Stimulated activated CD4-positive, alpha-beta T cell treated with anti-CD3 and anti-CD28 coated beads, Interleukin-2, amount 100 ng/mL, for 4 hours (primary cell): ENCODE data around the gene PACS1.
"Not testable (repeated sequence)": the region's sequence is repeated elsewhere in the genome, so short reads cannot be mapped to it uniquely, and the experiment has no call there.

Experiments used
- DNase-seq: peaks from one replicate; pipeline ENCODE4 v3.0.0-alpha.2; 2020; ENCODE audit warnings: low read depth

PACS1 gene

GRCh38 chr11:66277064-66277463, 207.0 kb downstream of the PACS1 start:
- not testable (repeated sequence) for DNase-seq

DNA sequence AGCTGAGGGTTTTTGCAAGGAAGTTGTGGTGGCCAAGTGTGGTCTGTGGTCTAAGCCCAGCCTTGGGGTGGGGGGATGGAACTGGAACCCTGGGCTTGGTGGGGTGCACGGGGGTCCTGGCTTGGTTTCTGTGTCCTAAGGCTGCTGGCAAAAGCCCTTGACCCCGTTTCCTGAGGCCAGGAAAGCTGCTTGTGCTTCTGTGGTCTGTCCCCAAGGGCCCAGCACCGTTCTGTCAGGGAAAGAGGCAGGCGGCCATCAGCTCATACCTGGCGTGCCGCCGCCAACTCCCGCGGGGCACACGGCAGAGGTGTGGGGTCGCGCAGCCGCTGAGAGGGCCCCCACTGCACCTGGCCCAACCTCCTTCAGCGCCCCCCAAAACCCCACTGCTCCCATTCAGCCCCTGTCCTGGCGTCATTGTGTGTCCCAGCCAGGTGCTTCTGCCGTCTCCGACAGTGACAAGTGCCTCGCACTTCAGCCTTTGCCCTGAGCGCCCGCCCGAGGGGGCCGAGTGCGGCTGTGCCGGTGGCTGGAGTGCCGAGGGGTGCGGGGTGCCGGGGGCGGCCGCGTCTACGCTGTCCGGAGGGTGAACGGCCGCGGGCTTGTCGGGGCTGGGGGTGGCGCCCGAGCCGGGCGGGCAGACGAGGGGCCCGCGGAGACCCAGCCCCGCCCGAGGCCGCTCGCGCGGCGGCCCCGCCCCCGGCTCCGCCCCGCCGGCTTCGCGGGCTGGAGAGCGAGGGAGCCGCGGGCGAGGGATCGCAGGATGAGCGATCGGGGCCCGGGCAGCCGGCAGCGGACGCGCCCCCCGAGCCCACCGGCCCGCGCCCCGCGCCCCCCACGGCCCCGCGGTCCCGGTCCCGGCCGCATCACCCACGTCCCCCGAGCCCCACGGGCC, 207.6 kb downstream of the PACS1 start, which contains the start of gene CNIH2:
TSS of gene CNIH2 (plus strand) at position 705 of the 892 bp plus-strand sequence. CDS start 282 bp downstream, outside the sequence.
- no peak for DNase-seq

- DNase-seq: no peak
These were observed 208.5 kb downstream of the PACS1 start for GRCh38 chr11:66278363-66279091.

GRCh38 chr11:66279092-66279734, 209.1 kb downstream of the PACS1 start:
- DNase-seq: no peak

DNA sequence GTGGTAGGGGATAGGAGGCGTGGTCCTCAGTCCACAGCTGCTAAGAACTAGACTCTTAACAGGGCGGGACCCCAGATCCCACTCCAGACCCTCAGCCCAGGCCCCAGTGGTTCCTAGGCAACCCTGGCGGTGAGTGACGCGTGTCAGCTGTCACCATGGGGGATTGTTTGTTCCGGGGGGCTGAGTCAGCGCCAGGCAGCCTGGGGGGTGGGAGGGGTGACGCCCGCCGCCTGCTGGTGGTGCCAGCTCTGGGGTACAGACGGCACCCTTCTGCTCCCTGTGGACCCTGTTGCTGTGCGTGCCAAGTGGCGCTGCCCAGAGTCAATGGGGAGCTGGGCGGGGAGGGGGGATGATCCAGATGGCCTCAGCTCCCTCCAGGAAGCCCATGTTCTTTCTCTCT, 210.4 kb downstream of the PACS1 start:
- DNase-seq: no peak

DNA sequence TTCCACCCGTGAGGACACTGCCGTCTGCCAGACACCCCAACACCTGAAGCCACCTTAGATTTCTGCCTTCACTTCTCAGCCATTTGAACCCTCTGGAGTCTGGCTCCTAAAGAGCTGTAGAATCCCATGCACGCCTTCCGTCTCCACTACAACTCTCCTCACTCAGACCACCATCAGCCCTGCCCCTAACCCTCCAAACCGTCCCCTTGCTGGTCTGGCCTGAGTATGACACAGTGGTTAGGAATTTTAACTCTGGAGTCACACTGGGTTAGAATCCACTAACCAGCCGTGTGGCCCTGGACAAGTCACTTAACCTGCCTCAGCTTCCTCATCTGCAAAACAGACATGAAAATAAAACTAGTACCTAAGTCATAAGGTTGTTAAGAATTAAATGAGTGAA, 210.9 kb downstream of the PACS1 start:
- no peak for DNase-seq

DNA sequence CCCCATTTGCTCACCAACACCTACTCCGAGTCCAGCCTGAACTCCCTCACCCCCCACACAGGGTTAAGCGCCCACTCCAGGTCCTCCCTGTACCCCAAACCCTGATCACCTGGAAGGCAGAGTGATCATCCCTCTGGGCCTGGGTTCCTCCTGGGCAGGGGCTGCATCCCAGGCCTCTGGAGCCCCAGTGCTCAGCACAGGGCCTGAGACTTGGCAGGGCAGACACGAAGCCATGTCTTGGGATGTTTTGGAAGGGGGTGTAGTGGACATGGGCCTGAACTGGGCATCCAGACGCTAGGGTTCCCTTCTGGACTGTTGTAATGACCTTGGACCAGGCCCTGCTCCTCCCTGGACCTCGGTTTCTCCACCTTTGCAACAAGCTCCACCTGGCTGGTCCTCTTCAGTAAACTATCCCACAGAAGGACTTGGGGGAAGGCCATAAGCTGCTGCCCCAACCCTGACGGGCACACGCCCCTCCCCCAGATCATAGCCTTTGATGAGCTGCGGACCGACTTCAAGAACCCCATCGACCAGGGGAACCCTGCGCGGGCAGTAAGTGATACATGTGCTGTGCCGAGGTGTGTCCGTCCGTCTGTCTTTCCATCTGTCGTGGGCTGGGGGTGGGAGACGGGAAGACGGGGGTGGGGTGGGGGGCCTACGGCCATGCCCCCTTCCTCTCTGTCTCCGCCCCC, 211.8 kb downstream of the PACS1 start:
- DNase-seq: no peak

DNA sequence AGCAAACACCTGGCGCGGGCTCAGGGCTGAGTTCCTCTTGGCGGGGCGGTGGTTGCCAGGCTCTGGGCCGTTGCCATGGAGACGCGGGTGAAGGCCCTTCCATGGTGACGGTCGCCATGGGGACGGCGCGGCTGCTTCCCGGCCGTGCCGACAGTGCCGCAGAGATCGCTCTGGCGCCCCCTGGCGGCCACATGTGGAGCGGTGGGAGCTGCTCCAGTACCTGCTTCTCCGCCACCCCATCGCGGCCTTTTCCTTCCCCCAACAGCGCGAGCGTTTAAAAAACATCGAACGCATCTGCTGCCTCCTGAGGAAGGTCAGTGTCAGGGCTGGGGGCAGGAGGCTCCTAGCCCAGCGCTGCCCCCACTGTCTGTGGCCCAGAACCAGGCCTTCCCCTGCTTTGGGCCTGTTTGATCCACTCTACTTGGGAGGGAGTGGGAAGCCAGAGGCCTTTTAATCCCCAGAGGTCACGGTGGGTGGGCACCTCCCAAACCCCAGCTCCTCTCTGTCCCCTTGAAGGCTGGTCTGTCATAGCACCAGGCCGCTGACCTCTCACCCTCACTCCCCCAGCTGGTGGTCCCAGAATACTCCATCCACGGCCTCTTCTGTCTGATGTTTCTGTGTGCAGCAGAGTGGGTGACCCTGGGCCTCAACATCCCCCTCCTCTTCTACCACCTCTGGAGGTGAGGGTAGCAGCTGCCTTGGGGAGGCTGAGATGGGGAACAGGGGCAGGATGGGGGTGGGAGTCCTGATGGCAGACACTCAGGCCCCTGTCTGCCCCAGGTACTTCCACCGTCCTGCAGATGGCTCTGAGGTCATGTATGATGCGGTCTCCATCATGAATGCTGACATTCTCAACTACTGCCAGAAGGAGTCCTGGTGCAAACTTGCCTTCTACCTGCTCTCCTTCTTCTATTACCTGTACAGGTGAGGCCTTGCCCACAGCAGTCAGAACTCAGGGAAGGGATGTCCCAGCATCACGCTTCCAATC, 212.7 kb downstream of the PACS1 start:
- DNase-seq: peak; percentile 97

DNA sequence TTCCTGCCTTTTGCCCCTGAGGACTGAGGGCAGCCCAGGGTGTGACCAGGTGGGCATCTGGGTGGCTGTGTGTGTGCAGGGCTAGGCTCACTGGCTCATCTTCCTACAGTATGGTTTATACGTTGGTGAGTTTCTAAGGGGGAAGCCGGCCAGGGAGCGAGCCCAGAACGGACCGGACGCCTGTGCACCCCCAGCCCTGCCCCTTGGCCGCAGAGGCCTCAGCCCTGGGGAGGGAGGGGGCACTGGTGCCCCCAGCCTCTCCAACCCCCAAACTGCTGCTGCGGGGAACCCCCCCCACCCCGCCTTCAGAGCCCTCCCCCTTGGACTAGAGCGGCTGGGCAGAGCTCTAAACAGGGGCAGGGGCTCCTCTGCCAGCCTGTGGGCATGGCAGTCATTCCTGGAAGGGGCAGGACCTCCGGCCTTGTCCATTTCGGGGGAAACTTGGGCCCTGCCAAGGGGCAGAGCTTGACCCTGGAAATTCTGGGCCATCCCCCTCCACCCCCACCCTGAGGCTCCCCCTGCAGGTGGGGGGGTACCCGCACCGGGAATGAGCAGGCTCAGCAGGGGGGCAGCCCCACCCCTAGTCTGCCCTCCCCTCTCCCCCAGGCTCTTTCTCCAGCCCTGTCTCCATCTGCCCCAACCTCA, 213.5 kb downstream of the PACS1 start:
- DNase-seq: no peak

GRCh38 chr11:66284526-66285078, 214.5 kb downstream of the PACS1 start:
- DNase-seq: no peak

GRCh38 chr11:66285250-66285947, 215.3 kb downstream of the PACS1 start:
- DNase-seq: no peak

- DNase-seq: no peak
These were observed 216.6 kb downstream of the PACS1 start for GRCh38 chr11:66286699-66287098.

- no peak for DNase-seq
These were observed 217.3 kb downstream of the PACS1 start for GRCh38 chr11:66287211-66287888.

DNA sequence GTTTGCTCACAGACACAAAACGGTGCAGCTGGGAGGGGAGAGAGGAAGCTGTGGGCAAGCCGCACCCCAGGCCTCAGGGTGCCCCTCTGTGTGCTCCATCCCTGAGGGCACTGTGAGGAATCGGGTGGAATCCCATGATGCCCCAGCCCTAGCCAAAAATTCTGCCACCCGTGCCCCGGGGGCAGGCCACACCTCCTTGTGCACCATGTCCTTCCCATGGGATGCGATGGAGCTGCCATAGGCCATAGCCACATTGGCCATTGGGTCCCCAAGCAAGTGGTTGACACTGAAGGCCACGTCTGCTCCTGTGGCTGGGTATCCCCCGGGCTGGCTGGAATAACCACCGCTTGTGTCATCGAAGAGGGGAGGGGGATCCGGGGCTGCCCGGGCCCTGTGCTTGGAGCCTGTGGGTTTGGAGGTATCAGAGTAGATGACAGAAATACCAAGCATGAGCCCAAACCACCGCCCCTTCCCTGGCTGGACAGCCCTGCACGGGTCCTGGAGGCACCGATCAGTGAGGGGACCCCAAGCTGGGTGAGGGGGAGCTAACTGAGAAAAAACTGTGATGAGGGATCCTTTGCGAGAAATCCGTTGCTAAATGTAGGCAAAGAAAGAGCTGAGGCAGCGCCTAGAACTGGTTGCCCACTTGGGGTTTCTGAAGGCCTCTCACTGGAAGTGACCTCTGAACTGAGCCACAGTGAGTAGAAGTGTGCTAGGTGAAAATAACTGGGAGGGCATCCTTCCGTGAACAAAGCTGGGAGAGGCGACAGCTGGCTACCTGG, 218.0 kb downstream of the PACS1 start:
- no peak for DNase-seq

DNA sequence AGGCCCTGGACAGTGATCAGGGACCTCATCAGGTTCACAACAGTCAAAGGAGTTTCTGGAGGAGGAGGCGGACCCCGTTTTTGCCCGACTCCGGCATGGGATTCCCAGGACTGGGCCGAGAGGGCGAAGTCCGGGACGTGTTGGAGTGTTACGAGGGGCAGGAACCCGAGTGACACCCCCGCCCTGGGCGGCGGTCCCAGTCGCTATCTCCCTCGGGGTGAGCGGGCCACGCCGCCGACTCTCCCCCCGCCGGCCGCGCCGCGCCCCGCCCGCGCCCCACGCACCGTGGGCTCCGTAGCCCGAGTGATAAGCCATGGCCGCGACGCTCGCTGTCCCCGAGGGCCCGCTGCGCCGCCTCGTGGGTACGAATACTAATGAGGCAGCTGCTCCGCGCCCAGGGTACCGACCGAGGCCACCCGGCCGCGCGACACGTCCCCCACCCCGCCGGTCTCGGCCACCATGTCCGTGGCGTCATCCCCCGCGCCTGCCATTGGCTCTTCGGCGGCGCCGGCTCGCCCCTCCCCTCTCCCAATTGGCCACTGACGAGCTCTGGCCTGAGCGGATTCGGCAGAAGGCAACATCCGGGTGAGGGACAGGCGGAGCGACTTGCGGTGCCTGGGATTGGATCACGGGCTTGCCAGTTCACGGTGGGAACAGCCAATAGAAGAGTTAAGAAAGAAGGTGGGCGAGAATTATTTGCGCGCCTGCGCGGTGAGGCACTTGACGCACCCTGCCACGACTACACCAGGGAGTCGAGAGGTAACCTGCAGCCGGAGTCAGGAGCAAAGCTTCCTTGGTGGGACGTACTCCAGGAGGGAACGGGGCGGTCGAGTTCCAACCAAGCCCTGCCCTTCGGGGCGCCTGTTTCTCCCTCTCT, 218.8 kb downstream of the PACS1 start, which contains the start of gene YIF1A:
TSS of gene YIF1A (minus strand) at position 473 of the 877 bp plus-strand sequence. CDS start at position 315, 158 bp downstream.
- DNase-seq: peak; percentile 98

DNA sequence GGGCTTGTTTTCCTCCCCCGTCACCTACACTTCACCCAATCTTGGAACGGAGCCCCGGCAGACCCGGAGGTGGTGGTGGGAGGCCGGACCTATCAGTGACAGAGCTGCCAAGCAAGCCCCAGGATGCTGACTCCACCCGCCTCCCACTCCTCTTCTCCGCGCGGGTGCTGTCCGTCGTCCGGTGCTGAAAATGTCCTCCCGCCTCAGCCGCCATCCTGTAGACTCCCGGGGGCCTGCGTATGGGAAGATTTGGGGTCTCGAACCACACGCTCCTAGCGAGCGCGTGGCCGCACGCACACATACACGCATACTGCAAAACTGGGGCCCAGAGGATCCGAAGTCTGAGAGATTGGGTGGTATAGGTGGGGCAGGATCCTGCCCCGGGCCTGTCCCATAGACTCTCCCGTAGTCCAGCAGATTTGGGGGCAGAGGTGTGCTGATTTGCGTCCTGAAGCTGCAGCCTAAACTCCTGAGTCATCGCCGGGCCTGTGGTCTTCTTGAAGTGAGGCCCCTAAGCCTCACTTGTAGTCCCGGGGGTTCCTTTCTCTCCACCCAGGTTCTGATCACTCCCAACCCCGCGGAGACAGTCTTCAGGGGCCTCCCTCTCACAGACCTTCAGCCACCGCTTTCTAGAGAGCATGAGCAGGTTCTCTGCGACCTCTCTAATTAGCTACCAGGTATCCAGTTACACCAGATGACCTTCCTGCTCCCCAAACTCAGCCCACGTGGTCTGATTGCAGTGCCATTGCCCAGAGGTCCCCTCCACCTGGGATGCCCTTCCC, 219.7 kb downstream of the PACS1 start:
- DNase-seq: peak; percentile 69
